ENCODE results near the gene OSBPL10.

The OSBPL10 gene

DNA sequence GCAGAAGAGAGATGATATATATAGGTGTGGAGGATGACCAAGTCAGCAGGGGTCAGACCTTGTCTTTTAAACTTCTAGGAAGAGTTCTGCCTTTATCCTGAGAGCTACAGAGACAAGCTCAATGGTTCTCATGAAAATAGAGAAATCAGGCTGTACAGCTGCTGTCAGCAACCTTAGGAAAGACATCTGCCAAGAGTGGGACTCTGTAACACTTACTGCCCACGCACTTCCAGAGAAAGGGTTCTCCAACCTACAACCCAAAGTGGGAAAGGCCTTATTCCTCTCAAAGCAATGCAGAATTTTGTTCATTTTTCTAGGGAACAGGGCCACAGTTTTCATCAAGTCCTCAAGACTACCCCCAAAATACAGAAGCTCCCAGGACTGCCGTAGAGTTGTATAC lies 309.6 kb downstream of the OSBPL10 start:
- TF ChIP-seq, protein P1, sequence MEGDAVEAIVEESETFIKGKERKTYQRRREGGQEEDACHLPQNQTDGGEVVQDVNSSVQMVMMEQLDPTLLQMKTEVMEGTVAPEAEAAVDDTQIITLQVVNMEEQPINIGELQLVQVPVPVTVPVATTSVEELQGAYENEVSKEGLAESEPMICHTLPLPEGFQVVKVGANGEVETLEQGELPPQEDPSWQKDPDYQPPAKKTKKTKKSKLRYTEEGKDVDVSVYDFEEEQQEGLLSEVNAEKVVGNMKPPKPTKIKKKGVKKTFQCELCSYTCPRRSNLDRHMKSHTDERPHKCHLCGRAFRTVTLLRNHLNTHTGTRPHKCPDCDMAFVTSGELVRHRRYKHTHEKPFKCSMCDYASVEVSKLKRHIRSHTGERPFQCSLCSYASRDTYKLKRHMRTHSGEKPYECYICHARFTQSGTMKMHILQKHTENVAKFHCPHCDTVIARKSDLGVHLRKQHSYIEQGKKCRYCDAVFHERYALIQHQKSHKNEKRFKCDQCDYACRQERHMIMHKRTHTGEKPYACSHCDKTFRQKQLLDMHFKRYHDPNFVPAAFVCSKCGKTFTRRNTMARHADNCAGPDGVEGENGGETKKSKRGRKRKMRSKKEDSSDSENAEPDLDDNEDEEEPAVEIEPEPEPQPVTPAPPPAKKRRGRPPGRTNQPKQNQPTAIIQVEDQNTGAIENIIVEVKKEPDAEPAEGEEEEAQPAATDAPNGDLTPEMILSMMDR (IDR thresholded peaks at IDR 0.05; ENCODE audit: low read length, missing control alignments), result no peak
- no peak for DNase-seq (ENCODE audit: low read depth)
- H3K4me3 ChIP-seq (replicated peaks; ENCODE audit: low read depth, low read length), result no peak overlapping the region

DNA sequence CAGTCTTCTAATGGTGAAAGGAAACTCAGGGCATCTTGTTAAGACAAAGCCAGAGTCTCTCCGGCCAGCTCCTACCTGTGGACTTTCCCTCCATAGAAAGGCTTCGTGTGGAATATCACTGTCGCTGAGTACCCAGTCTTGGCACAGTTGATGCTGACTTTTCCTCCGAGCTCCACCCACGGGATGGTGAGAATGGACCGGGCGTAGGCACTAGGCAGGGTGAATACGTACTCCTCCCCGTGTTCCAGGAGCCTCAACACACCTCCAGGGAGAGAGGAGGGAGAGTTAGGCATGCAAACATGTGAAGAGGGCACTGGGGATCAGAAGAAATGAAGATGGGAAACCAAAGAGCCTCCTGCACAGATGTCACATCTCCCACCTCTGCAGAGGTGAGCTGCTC lies 310.3 kb downstream of the OSBPL10 start:
- DNase-seq (ENCODE audit: low read depth), result no peak
- no peak overlapping the region for H3K4me3 ChIP-seq (replicated peaks; ENCODE audit: low read depth, low read length)
- TF ChIP-seq, protein P1 (IDR thresholded peaks at IDR 0.05; ENCODE audit: low read length, missing control alignments), result no peak

DNA sequence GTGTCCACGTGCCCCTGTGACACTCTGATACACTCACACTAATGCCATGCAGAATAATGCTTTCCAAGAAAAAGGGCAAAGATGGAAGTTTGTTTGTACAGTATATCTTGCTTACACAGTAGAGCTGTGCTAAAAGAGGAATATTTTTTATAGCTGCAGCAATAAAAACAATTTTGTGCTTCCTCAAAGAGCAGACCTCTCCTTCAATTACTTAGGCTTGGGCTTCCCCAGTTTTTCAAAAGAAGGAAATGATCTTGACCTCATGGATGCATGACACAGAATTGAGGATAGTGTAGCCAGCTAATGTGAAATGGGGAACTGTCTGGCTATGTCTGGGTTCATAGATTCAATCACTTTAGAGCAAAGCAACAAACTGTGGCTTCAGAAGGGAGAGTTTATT lies 310.9 kb downstream of the OSBPL10 start:
- H3K4me3 ChIP-seq (replicated peaks; ENCODE audit: low read depth, low read length), result no peak overlapping the region
- TF ChIP-seq, protein P1 (IDR thresholded peaks at IDR 0.05; ENCODE audit: low read length, missing control alignments), result no peak
- no peak for DNase-seq (ENCODE audit: low read depth)

DNA sequence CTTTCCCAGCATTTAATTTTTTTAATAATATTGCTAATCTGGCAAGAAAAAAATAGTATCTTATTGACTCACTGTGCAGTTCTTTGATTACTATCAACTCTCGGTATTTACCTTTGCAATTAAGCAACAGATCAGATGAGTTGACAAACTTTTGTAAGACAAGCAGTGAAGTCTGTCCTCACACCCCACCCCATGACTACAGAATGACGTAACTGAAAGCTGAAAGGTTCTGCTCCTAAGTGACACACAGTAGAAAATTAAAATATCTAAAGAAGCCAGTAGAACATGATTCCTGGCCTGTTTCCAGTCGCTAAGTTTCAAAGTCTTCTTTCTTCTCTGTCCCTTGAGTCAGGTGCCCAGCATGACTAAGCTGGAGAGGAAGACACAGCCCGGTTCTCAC lies 312.8 kb downstream of the OSBPL10 start:
- TF ChIP-seq, protein P1 (IDR thresholded peaks at IDR 0.05; ENCODE audit: low read length, missing control alignments), result no peak
- no peak for DNase-seq (ENCODE audit: low read depth)
- H3K4me3 ChIP-seq (replicated peaks; ENCODE audit: low read depth, low read length), result no peak overlapping the region

DNA sequence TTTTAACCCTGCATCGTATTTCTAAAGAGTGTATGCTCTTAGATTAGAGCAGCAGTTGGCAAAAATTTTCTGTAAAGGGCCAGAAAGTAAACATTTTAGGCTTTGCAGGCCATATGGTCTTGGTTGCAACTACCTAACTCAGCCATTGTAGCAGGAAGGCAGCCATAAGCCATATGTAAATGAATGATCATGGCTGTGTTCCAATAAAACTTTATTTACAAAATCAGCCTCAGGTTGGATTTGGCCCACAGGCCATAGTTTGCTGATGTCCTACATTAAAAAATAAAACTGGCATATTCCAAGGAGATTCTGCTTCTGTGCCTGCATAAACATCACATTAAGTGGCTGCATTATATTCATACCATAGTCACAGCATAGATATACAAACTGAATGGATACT lies 313.5 kb downstream of the OSBPL10 start:
- H3K4me3 ChIP-seq (replicated peaks; ENCODE audit: low read depth, low read length), result no peak overlapping the region
- TF ChIP-seq, protein P1 (IDR thresholded peaks at IDR 0.05; ENCODE audit: low read length, missing control alignments), result no peak
- no peak for DNase-seq (ENCODE audit: low read depth)

DNA sequence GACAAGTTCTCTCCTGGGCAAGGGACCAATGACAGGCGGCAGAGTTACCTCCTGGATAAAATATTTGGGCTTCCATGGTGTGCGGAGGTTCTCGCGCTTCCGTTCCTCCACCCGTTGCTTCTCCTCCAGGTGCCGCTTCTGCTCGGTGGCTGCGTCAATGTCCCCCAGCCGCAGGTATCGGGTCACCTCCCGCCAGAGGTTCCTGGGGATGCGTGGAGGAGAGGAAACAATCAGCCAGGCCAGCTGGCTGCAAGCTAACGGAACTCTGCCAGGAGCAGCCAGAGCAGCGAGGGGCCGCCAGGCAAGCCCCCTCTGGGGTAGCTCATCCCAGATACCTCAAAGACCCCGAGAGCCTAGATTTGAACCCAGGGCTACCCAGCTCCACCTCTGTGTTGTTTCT lies 317.0 kb downstream of the OSBPL10 start:
- TF ChIP-seq, protein P1 (IDR thresholded peaks at IDR 0.05; ENCODE audit: low read length, missing control alignments), result no peak
- no peak for DNase-seq (ENCODE audit: low read depth)
- H3K4me3 ChIP-seq (replicated peaks; ENCODE audit: low read depth, low read length), result no peak overlapping the region

DNA sequence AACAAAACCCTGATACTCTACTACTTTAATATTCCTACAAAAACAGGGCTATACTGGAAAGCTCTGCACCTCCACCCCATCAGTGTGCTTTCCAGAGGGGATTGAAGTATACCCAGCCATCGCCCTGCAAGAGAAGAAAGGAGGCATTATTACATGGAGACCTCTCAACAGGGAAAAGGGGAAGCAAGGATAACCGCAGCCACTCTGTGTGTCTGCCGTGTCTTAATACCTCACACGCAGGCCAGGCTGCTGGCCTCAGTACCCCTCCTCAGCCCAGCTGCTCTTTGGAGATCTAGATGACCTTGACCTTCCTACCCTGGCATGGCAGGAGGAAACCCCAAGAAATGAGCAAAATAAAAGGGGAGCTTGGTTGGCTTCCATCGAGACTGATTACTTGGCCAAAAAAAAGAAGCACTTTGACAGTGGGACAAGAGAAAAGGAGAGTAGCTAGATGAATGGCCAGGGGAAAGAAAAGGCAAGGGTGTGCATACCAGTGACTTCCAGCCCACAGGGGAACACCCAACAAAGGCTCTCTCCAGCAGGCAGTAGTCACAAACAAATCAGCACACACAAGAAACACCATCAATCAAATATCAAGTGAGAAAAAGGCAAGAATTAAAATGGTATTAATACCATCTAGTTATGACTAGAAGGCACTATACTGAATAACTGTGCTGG lies 318.9 kb downstream of the OSBPL10 start:
- no peak overlapping the region for H3K4me3 ChIP-seq (replicated peaks; ENCODE audit: low read depth, low read length)
- TF ChIP-seq, protein P1 (IDR thresholded peaks at IDR 0.05; ENCODE audit: low read length, missing control alignments), result no peak
- no peak for DNase-seq (ENCODE audit: low read depth)
